NCI-H510A treated with DMSO at 0.1 percent for 48 hours (cell line): Measurements from ENCODE around the gene SHC2.
"Not testable (repeated sequence)": the region's sequence is repeated elsewhere in the genome, so short reads cannot be mapped to it uniquely, and the experiment has no call there.

Source experiments
- DNase-seq: peaks from one replicate; lab custom pipeline; 2025; lab: John Stamatoyannopoulos, UW

Gene SHC2

GRCh38 chr19:469833-470232 lies 9.0 kb upstream of the SHC2 start:
- DNase-seq = no peak

GRCh38 chr19:468587-469256 lies 7.9 kb upstream of the SHC2 start:
- DNase-seq = no peak

GRCh38 chr19:467554-467953 lies 6.7 kb upstream of the SHC2 start:
- DNase-seq = no peak

GRCh38 chr19:465056-465816 lies 4.4 kb upstream of the SHC2 start:
- no peak for DNase-seq

GRCh38 chr19:464208-464545 lies 3.3 kb upstream of the SHC2 start:
- no peak for DNase-seq

- no peak for DNase-seq
Measured at GRCh38 chr19:463483-464207, 2.8 kb upstream of the SHC2 start.

- DNase-seq = peak; percentile 47
Measured at GRCh38 chr19:461721-462551, 1.1 kb upstream of the SHC2 start.

- peak; percentile 18 for DNase-seq
Measured at GRCh38 chr19:459724-460511, 915 bp downstream of the SHC2 start.

- no peak for DNase-seq
Measured at GRCh38 chr19:458091-459042, 2.5 kb downstream of the SHC2 start.

GRCh38 chr19:457636-458035 lies 3.2 kb downstream of the SHC2 start:
- DNase-seq = no peak

GRCh38 chr19:456547-457110 lies 4.2 kb downstream of the SHC2 start:
- no peak for DNase-seq

GRCh38 chr19:455851-456546 lies 4.8 kb downstream of the SHC2 start:
- DNase-seq = no peak

- DNase-seq = no peak
Measured at GRCh38 chr19:455031-455705, 5.7 kb downstream of the SHC2 start.

GRCh38 chr19:453606-454005 lies 7.2 kb downstream of the SHC2 start:
- DNase-seq = no peak

- DNase-seq = no peak
Measured at GRCh38 chr19:452829-453228, 8.0 kb downstream of the SHC2 start.

- not testable (repeated sequence) for DNase-seq
Measured at GRCh38 chr19:450912-451481, 9.8 kb downstream of the SHC2 start.

GRCh38 chr19:449916-450315 lies 10.9 kb downstream of the SHC2 start:
- DNase-seq = no peak

- no peak for DNase-seq
Measured at GRCh38 chr19:447816-448560, 12.8 kb downstream of the SHC2 start.
